NT2/D1 (cell line): ENCODE results near the gene KLHL24.

ENCODE experiments used
- SUZ12 ChIP-seq: IDR thresholded peaks from 2 replicates; pipeline ENCODE4 v1.6.1; 2011; ENCODE audit not compliant: insufficient read length, insufficient read depth; ENCODE audit errors: extremely low read depth
- YY1 ChIP-seq: IDR thresholded peaks from 2 replicates; pipeline ENCODE4 v1.6.1; 2011; ENCODE audit not compliant: insufficient read length, insufficient read depth
- ZNF274 ChIP-seq: IDR thresholded peaks from 2 replicates; pipeline ENCODE4 v1.6.1; 2011; ENCODE audit warnings: mild to moderate bottlenecking, low read depth, low read length

DNA sequence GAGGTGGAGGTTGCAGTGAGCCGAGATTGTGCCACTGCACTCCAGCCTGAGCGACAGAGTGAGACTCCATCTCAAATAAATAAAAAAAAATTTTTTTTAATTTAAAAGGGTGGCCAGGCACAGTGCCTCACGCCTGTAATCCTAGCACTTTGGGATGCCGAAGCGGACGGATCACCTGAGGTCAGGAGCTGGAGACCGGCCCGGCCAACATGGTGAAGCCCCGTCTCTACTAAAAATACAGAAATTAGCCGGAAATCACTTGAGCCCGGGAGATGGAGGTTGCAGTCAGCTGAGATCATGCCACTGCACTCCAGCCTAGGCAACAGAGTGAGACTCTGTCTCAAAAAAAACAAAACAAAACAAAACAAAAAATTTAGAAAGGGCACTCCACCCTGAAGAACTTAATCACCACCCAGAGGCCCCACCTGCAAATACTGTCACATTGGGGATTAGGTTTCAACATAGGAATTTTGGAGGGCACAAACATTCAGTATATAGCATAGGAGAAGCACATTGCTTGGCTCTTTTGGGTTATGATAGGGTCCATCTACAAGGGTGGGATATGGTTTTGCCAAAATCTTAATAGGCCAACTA lies 55.1 kb downstream of the KLHL24 start:
- no peak for TF ChIP-seq ZNF274
- no peak for TF ChIP-seq YY1
- TF ChIP-seq SUZ12 = no peak
